Loucy (cell line): Measurements from ENCODE around the gene CASK.
"Not testable (repeated sequence)": the region's sequence is repeated elsewhere in the genome, so short reads cannot be mapped to it uniquely, and the experiment has no call there.

Experiments
- EZH2phosphoT487 ChIP-seq: fragments of 200-600 bp; IDR thresholded peaks from 2 replicates; pipeline ENCODE4 v1.6.1; 2018; ENCODE audit warnings: antibody characterized with exemption, mild to moderate bottlenecking, moderate library complexity, borderline replicate concordance
- TF ChIP-seq, protein P1 (sequence below): fragments of 200-600 bp; sonication (generic); conservative IDR thresholded peaks from 2 replicates; pipeline ENCODE4 v1.5.1; 2014; ENCODE audit warnings: mild to moderate bottlenecking, antibody characterized with exemption, low read length

DNA sequence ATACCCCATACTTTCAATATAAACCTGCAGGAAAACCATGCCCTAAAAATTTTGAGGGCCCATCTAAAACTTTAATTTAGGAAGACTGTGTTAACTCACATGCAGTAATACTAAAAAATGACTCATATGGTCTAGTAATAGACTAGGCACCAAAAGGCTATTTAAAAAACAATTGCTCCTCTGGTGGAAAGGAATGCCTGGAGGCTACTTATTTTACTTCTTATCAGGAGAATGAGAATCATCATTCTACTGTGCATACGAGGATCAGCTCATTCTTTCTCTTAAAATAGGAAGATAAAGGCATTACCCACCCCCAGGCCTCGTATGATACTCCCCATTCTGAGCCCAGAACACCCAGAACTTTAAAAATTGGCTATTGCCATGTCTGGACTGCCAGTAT lies 277.2 kb downstream of the CASK start:
- TF ChIP-seq, protein P1, sequence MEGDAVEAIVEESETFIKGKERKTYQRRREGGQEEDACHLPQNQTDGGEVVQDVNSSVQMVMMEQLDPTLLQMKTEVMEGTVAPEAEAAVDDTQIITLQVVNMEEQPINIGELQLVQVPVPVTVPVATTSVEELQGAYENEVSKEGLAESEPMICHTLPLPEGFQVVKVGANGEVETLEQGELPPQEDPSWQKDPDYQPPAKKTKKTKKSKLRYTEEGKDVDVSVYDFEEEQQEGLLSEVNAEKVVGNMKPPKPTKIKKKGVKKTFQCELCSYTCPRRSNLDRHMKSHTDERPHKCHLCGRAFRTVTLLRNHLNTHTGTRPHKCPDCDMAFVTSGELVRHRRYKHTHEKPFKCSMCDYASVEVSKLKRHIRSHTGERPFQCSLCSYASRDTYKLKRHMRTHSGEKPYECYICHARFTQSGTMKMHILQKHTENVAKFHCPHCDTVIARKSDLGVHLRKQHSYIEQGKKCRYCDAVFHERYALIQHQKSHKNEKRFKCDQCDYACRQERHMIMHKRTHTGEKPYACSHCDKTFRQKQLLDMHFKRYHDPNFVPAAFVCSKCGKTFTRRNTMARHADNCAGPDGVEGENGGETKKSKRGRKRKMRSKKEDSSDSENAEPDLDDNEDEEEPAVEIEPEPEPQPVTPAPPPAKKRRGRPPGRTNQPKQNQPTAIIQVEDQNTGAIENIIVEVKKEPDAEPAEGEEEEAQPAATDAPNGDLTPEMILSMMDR, result not testable (repeated sequence)
- not testable (repeated sequence) for TF ChIP-seq EZH2phosphoT487
